Ramos (cell line): ENCODE measurements around the gene CARD14.
"Not testable (repeated sequence)": the region's sequence is repeated elsewhere in the genome, so short reads cannot be mapped to it uniquely, and the experiment has no call there.

Source experiments
- in situ Hi-C: fragments of 300-500 bp; cut with MboI; formaldehyde crosslinking; loops from one replicate; pipeline ENCODE4 v1.14.3; 2022; ENCODE audit warnings: low sequenced_read_pairs; ENCODE audit not compliant: unreplicated experiment

Gene CARD14

DNA sequence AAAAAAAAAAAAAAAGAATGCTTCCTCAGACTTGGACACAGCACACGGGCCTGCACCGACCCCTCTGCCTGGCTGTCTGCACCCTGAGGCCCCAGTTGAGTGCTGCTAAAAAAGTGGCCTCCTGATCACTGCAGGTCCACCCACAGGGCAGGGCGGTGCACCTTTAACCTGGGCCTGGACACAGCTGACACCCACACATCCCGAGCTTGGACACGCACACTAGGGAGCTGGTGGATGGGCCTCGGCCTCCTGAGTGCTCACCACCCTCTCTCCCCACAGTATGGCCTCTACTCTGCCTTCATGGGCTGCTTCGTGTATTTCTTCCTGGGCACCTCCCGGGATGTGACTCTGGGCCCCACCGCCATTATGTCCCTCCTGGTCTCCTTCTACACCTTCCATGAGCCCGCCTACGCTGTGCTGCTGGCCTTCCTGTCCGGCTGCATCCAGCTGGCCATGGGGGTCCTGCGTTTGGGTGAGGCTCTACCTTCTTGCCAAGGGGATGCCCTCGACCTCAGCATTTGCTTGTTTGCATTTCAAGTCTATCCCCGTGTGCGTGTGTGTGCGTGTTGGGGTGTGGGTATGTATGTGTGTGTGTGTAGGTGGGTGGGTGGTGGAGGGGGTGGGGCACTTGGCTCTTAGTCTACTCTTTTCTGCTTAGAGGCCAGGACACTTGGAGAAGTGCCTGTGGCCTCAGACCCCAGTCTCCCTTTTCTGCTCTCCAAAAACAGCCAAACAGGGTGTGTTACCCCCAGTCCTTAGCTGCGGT, 52.7 kb downstream of the CARD14 start:
- in situ Hi-C loops, result no loop called here

DNA sequence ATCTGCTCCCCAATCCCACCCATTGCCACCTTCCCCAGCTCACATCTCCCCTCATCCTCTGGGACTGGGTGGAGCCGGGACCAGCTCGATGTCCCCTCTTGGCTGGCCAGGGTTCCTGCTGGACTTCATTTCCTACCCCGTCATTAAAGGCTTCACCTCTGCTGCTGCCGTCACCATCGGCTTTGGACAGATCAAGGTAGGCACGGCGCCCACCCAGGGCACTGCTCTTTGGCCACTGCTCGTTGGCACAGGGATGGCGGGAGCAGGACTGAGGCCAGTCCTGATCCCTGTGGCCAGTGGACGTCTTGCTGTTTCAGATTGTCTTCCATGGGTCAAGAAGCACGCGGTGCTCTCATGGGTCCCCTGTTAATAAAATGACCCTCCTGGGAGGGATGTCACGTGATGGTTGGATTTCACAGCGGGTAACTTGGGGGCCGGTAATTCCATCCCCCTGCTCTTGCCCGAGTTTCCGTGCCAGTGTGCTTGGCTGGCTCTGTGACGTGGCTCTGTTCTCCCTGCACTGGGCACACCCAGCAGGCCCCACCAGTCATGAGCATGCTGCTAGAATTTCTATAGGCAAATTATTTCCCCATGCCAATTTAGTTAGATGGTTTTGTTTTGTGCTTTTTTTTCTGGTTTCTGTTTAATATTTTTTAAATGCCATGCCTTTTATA, 53.4 kb downstream of the CARD14 start:
- in situ Hi-C loops, result no loop called here

- in situ Hi-C loops, result no loop called here
These were observed 54.1 kb downstream of the CARD14 start for GRCh38 chr17:80223838-80224497.

DNA sequence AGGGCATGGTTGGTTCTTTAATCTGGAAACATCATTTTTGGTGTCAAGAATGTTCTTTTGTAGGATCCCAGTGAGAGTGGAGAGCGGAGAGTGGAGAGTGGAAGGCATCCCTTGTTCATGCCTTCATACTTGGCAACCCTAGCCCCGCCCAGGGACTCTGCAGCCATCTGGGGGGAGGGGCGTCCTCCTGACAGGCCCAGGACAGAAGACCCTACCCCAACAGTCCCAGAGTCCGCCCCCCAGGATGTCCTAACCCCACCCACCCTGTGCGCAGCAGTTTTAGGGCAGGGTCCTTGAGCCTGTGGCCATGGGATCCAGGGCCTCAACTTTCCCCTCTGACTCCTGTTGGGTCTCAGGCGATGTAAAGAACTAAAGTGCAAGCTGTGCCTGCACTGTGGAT, 54.9 kb downstream of the CARD14 start:
- in situ Hi-C loops, result no loop called here

- in situ Hi-C loops, result no loop called here
These were observed 55.4 kb downstream of the CARD14 start for GRCh38 chr17:80225230-80225629.

- in situ Hi-C loops, result no loop called here
These were observed 57.3 kb downstream of the CARD14 start for GRCh38 chr17:80227156-80227555.

DNA sequence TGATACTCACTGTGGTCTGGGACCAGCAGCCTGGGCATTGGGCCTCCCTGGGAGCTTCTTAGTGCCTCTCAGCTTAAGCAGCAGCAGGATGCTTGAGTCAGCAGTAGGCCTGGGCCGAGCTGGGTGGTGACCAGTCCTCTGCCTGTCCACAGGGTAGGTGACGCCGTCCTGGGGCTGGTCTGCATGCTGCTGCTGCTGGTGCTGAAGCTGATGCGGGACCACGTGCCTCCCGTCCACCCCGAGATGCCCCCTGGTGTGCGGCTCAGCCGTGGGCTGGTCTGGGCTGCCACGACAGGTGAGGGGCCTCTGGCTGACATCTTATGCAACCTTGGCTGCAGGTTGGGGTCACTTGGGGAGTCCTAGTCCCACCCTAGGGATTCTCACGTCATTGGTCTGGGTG, 57.8 kb downstream of the CARD14 start:
- in situ Hi-C loops, result no loop called here

DNA sequence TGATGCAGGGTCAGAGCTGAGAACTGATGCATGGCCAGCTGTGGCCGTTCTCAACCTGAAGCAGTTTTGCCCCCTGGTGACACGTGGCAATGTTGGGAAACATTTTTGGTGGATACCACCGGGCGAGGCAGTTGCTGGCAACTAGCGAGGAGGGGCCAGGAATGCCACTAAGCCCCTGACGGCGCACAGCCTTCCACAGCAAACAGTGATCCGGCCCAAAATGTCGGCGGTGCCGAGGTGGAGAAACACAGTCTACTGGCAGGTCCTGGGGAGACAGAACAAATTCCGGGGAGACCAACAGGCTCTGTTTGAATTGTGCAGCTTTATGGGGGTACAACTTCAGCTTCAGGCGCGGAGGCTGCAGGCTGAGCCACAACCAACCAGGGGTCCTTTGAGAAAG, 58.6 kb downstream of the CARD14 start:
- in situ Hi-C loops, result no loop called here

- in situ Hi-C loops, result no loop called here
These were observed 59.2 kb downstream of the CARD14 start for GRCh38 chr17:80229011-80229410.

DNA sequence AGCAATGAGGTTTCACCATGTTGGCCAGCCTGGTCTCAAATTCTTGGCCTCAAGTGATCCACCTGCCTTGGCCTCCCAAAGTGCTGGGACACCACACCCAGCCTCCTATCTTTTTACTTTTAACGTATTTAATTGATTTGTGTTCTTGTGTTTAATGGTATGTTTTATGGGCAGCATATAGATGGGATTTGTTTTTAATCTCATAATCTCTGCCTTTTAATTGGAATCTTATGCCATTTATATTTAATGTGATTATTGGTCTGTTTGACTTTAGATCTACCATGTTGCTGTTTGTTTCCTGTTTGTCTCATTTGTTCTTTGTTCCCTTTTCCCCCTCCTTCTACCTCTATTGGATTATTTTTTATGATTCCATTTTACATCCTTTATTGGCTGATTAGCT, 62.6 kb downstream of the CARD14 start:
- in situ Hi-C loops, result no loop called here

DNA sequence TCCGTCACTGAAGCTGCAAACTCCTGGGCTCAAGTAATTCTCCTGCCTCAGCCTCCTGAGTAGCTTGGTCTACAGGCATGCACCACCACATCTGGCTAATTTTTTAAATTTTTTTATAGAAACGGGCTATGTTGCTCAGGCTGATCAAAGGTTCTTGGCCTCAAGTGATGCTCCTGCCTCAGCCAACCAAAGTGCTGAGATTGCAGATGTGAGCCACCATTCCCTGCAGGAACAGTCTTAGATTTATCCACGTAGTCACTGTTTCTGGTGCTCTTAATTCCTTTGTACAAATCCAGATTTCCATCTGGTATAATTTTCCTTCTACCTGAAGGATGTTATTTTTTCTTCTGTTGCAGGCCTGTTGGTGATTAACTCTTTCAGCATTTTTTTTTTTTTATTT, 63.4 kb downstream of the CARD14 start:
- in situ Hi-C loops, result no loop called here

- in situ Hi-C loops, result no loop called here
These were observed 67.1 kb downstream of the CARD14 start for GRCh38 chr17:80236911-80237310.

DNA sequence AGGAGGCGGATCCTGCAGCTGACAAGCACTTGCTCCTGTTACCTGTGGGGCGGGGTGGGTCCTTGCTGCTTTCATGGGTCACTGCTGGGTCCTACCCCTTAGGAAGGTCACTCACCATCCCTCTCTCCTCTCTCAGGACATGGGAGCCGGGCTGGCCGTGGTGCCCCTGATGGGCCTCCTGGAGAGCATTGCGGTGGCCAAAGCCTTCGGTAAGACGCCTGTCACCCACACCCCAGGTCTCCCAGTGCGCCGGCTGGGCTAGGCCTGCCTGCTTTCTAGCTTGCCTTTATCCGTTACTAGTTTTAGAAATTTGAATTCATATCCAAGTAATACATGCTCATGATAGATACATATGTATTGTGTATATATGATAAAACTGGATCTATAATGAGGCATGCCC, 67.6 kb downstream of the CARD14 start:
- in situ Hi-C loops, result no loop called here

DNA sequence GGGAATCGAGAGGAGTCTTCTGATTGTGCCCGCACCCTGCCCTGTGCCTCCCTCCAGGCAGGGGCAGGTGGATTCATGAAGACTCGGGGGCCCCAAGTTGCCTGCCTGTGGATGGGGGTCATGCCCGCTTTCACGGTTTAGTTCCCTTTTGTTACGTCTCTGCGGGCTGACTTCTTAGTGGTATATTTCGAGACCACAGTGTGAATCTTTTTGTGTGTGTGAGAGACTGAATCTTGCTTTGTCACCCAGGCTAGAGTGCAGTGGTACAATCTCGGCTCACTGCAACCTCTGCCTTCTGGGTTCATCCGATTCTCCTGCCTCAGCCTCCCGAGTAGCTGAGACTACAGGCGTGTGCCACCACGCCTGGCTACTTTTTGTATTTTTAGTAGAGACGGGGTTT, 72.7 kb downstream of the CARD14 start:
- in situ Hi-C loops, result no loop called here

- in situ Hi-C loops, result no loop called here
These were observed 74.0 kb downstream of the CARD14 start for GRCh38 chr17:80243526-80244433.

- in situ Hi-C loops, result not testable (repeated sequence)
These were observed 74.6 kb downstream of the CARD14 start for GRCh38 chr17:80244448-80244847.

DNA sequence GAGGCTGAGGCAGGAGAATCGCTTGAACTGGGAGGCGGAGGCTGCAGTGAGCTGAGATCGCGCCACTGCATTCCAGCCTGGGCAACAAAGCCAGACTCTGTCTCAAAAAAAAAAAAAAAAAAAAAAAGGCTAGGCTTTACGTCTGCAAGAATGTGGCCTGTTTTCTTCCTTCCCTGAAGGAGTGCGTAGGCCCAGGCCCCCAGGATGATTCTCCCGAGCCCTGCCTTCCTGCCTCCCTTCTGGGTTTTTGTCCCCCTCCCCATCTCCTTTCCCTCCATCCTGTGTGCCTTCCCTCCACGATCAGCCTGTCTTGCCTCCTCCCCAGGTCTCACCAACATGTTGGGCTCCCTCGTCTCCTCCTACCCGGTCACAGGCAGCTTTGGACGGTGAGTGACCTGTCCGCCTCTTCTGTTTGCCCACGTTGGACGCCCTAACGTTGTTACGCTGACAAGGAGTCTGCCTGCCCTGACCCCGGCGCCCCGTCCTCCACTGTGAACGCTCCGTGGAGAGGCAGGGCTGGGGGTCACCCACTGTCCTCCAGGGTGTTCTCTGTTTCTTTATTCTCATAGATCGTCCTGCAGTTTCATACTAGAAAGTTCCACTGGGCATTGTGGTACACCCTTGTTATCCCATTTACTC, 75.2 kb downstream of the CARD14 start:
- in situ Hi-C loops, result no loop called here

DNA sequence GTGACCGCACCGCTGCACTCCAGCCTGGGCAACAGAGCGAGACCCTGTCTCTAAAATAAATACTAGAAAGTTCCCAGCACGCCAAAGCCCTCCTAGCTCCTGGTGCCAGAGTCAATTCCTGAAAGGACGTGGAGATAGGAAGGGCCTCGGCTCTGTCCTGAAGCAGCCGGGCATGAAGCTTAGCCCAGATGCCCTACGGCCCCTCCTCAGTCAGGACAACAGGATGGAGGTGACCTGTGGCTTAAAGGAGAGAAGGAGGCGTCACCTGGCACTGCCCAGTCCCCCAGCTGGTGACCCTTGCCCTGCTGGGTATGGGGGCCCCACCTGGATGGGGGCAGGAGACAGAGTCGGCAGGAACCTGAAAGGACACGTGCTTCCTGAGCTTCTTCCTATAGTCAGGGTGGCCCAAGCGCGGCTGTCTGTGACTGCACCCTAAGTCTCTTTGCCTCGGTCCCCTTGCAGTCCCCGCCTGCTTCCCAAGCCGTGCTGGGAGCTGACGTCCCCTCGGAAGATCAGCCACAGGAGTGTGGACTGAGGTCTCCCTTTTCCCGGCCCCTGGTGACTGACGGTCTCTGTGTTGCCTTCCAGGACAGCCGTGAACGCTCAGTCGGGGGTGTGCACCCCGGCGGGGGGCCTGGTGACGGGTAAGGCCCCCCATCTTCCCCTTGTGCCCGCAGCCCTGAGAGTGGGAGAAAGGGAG, 75.9 kb downstream of the CARD14 start:
- in situ Hi-C loops, result no loop called here

- in situ Hi-C loops, result no loop called here
These were observed 76.4 kb downstream of the CARD14 start for GRCh38 chr17:80246266-80246681.
